ENCODE data around the gene TAF4B. TPM values are rescaled to one million over a fixed set of nuclear protein-coding genes. Genes with fewer than 3 reads are reported as not detected.
A peak's percentile ranks its signal among the peaks of the same experiment; 100 is the strongest.
"Not testable (repeated sequence)": the region's sequence is repeated elsewhere in the genome, so short reads cannot be mapped to it uniquely, and the experiment has no call there.

Gene TAF4B
- total RNA-seq, 1 donor, result 5.1 TPM

DNA sequence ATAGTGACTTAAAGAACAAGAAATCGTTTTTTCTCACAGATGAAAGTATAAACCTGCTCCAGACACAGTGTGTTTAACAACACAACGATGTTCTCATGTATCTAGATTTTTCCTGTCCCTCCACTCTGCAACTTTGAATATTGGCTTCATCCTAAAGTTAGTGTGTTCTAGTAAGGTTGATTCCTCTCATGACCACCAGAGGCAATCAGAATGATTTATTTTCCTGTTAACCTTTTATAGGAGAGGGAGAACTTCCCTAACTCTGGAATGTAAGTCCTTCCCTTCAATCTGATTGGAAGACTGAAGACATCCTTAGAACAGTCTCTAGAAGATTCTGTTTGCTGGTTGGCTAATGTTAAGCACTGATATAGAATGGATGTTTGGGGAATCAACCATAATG is 41.0 kb upstream of the TAF4B start:
- Histone ChIP-seq H3K27ac (ENCODE audit: low read depth, low read length) (no peak overlapping the region), H2AFZ (ENCODE audit: low read length) (no peak overlapping the region), H3K4me1 (ENCODE audit: insufficient read depth, low read length) (no peaks in the 10 kb centered on the region), H3K4me3 (ENCODE audit: insufficient read depth, low read length) (no peak overlapping the region), H3K79me2 (ENCODE audit: insufficient read depth, low read length) (no peaks in the 10 kb centered on the region), H3K4me2 (ENCODE audit: insufficient read depth, low read length) (no peak overlapping the region), H3K9me3 (ENCODE audit: low read depth, low read length) (no peaks in the 10 kb centered on the region), H3K27me3 (ENCODE audit: insufficient read depth, low read length) (no peaks in the 10 kb centered on the region), H3K36me3 (ENCODE audit: insufficient read depth, low read length) (no peaks in the 10 kb centered on the region), H4K20me1 (ENCODE audit: insufficient read depth, low read length) (no peaks in the 10 kb centered on the region)
- peak; percentile 16 for TF ChIP-seq CTCF (IDR thresholded peaks at IDR 0.05; ENCODE audit: extremely low read depth, low read depth, low read length)
- DNase-seq (ENCODE audit: insufficient read length, low spot score, missing footprints), result no peak

DNA sequence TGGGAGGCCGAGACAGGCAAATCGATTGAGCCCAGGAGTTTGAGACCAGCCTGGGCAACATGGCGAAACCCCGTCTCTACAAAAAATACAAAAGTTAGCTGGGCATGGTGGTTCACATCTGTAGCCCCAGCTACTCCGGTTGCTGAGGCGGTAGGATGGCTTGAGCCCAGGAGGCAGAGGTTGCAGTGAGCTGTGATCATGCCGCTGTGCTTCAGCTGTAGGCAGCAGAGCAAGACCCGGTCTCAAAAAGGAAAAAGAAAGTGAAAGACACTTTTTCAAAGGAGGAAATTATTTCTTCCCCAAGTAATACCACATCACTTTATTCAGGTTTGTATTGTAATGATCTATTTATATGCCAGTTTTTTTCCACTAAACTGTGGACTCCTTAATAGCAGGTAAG is 35.7 kb upstream of the TAF4B start:
- Histone ChIP-seq H3K79me2 (ENCODE audit: insufficient read depth, low read length) (no peaks in the 10 kb centered on the region), H3K4me2 (ENCODE audit: insufficient read depth, low read length) (no peak overlapping the region), H3K4me1 (ENCODE audit: insufficient read depth, low read length) (no peaks in the 10 kb centered on the region), H3K9me3 (ENCODE audit: low read depth, low read length) (no peaks in the 10 kb centered on the region), H3K4me3 (ENCODE audit: insufficient read depth, low read length) (no peak overlapping the region), H3K27ac (ENCODE audit: low read depth, low read length) (no peak overlapping the region), H4K20me1 (ENCODE audit: insufficient read depth, low read length) (no peaks in the 10 kb centered on the region), H3K36me3 (ENCODE audit: insufficient read depth, low read length) (no peaks in the 10 kb centered on the region), H2AFZ (ENCODE audit: low read length) (no peak overlapping the region), H3K27me3 (ENCODE audit: insufficient read depth, low read length) (no peaks in the 10 kb centered on the region)
- no peak for TF ChIP-seq CTCF (IDR thresholded peaks at IDR 0.05; ENCODE audit: extremely low read depth, low read depth, low read length)
- DNase-seq (ENCODE audit: insufficient read length, low spot score, missing footprints), result no peak

GRCh38 chr18:26192233-26192632 is 34.0 kb upstream of the TAF4B start:
- H4K20me1 ChIP-seq (ENCODE audit: insufficient read depth, low read length), result no peaks in the 10 kb centered on the region
- H3K27me3 ChIP-seq (ENCODE audit: insufficient read depth, low read length), result no peaks in the 10 kb centered on the region
- H3K4me3 ChIP-seq (ENCODE audit: insufficient read depth, low read length), result no peak overlapping the region
- no peak overlapping the region for H3K4me2 ChIP-seq (ENCODE audit: insufficient read depth, low read length)
- DNase-seq (ENCODE audit: insufficient read length, low spot score, missing footprints), result no peak
- H3K9me3 ChIP-seq (ENCODE audit: low read depth, low read length), result no peaks in the 10 kb centered on the region
- H3K27ac ChIP-seq (ENCODE audit: low read depth, low read length), result no peak overlapping the region
- no peak for TF ChIP-seq CTCF (IDR thresholded peaks at IDR 0.05; ENCODE audit: extremely low read depth, low read depth, low read length)
- H3K36me3 ChIP-seq (ENCODE audit: insufficient read depth, low read length), result no peaks in the 10 kb centered on the region
- H3K79me2 ChIP-seq (ENCODE audit: insufficient read depth, low read length), result no peaks in the 10 kb centered on the region
- no peak overlapping the region for H2AFZ ChIP-seq (ENCODE audit: low read length)
- no peaks in the 10 kb centered on the region for H3K4me1 ChIP-seq (ENCODE audit: insufficient read depth, low read length)

DNA sequence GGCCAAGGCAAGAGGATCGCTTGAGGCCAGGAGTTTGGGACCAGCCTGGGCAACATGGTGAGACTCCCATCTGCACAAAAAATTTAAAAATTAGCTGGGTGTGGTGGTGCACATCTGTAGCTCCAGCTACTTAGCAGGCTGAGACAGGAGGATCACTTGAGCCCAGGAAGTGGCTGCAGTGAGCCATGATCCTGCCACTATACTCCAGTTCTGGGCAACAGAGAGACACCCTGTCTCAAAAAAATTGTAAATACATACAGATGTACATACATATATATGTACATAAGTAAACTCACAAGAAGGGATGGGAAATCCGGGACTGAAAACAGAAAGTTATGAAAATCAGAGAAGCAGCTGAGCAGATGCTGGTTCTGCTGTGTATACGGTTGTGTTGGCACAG is 29.6 kb upstream of the TAF4B start:
- Histone ChIP-seq H3K9me3 (ENCODE audit: low read depth, low read length) (no peaks in the 10 kb centered on the region), H3K79me2 (ENCODE audit: insufficient read depth, low read length) (no peaks in the 10 kb centered on the region), H3K4me2 (ENCODE audit: insufficient read depth, low read length) (no peak overlapping the region), H3K27ac (ENCODE audit: low read depth, low read length) (no peak overlapping the region), H3K27me3 (ENCODE audit: insufficient read depth, low read length) (no peaks in the 10 kb centered on the region), H3K4me3 (ENCODE audit: insufficient read depth, low read length) (no peak overlapping the region), H3K36me3 (ENCODE audit: insufficient read depth, low read length) (no peaks in the 10 kb centered on the region), H3K4me1 (ENCODE audit: insufficient read depth, low read length) (no peaks in the 10 kb centered on the region), H4K20me1 (ENCODE audit: insufficient read depth, low read length) (no peaks in the 10 kb centered on the region), H2AFZ (ENCODE audit: low read length) (no peak overlapping the region)
- no peak for DNase-seq (ENCODE audit: insufficient read length, low spot score, missing footprints)
- TF ChIP-seq CTCF (IDR thresholded peaks at IDR 0.05; ENCODE audit: extremely low read depth, low read depth, low read length), result no peak

GRCh38 chr18:26202001-26202400 is 24.2 kb upstream of the TAF4B start:
- not testable (repeated sequence) for H2AFZ ChIP-seq (ENCODE audit: low read length); H3K27ac ChIP-seq (ENCODE audit: low read depth, low read length); H3K4me2 ChIP-seq (ENCODE audit: insufficient read depth, low read length); H3K4me3 ChIP-seq (ENCODE audit: insufficient read depth, low read length); H3K27me3 ChIP-seq (ENCODE audit: insufficient read depth, low read length); H3K9me3 ChIP-seq (ENCODE audit: low read depth, low read length); H3K36me3 ChIP-seq (ENCODE audit: insufficient read depth, low read length); H3K79me2 ChIP-seq (ENCODE audit: insufficient read depth, low read length); H4K20me1 ChIP-seq (ENCODE audit: insufficient read depth, low read length); DNase-seq (ENCODE audit: insufficient read length, low spot score, missing footprints); H3K4me1 ChIP-seq (ENCODE audit: insufficient read depth, low read length)

Data from osteoblast (primary cell).